SK-N-SH (cell line): ENCODE data around the gene CNOT1. TPM values are rescaled to one million over a fixed set of nuclear protein-coding genes. Genes with fewer than 3 reads are reported as not detected.

Source experiments
- CTCF ChIA-PET: fragments of 300-600, 350-600 bp; formaldehyde crosslinking; extraction: SDS; loops from one replicate; lab custom pipeline; 2021; lab: Yijun Ruan, JAX
- POLR2A ChIA-PET: fragments of 350-600 bp; sonication (Branson Sonifier 250); formaldehyde crosslinking; extraction: SDS; loops from one replicate; lab custom pipeline; 2020; ENCODE audit warnings: antibody characterized with exemption, inconsistent platforms; lab: Yijun Ruan, JAX
- DNase-seq: peaks from one replicate; pipeline ENCODE4 v3.0.0; 2012
- H2AFZ ChIP-seq: fragments of 200-600 bp; sonication (generic); 2 replicates; pipeline ENCODE4 v1.8.1; 2016; ENCODE audit warnings: antibody characterized with exemption, mild to moderate bottlenecking, low read depth
- H3F3A ChIP-seq: fragments of 200-600 bp; sonication (generic); replicated peaks from 2 replicates; pipeline ENCODE3; 2016; ENCODE audit warnings: antibody characterized with exemption, mild to moderate bottlenecking; ENCODE audit not compliant: insufficient read depth
- H3K27ac ChIP-seq, 2 experiments: fragments of 200-500 bp in 1 of 2; fragments of 200-600 bp in 1 of 2; sonication (Bioruptor generic) in 1 of 2; sonication (generic), shearing (Covaris generic) in 1 of 2; 2 replicates each; pipeline versions ENCODE4 v1.5.1 to v1.6.1; 2014 to 2016; ENCODE audit warnings: low read depth in 2 of 2, inconsistent platforms in 1 of 2, low read length in 1 of 2, mild to moderate bottlenecking in 1 of 2, mixed read lengths in 1 of 2
- H3K27me3 ChIP-seq: fragments of 200-600 bp; sonication (generic), shearing (Covaris generic); 2 replicates; pipeline ENCODE4 v1.6.1; 2016; ENCODE audit warnings: mixed run types; ENCODE audit not compliant: insufficient read depth
- H3K36me3 ChIP-seq, 2 experiments: fragments of 200-500 bp in 1 of 2; fragments of 200-600 bp in 1 of 2; sonication (Bioruptor generic) in 1 of 2; sonication (generic) in 1 of 2; replicated peaks in 1 of 2; 2 replicates each; pipeline versions ENCODE3 to v1.5.1; 2014 to 2016; ENCODE audit warnings: low read length in 1 of 2, mild to moderate bottlenecking in 1 of 2; ENCODE audit not compliant: insufficient read depth in 2 of 2, control insufficient read depth in 1 of 2
- H3K4me1 ChIP-seq, 2 experiments: fragments of 200-500 bp in 1 of 2; fragments of 200-600 bp in 1 of 2; sonication (Bioruptor generic) in 1 of 2; sonication (generic), shearing (Covaris generic) in 1 of 2; 2 replicates each; pipeline versions ENCODE4 v1.5.1 to v1.6.1; 2014 to 2016; ENCODE audit warnings: low read depth in 1 of 2, low read length in 1 of 2, mixed run types in 1 of 2; ENCODE audit not compliant: insufficient read depth in 2 of 2, control insufficient read depth in 1 of 2
- H3K4me2 ChIP-seq: fragments of 200-600 bp; sonication (generic), shearing (Covaris generic); 2 replicates; pipeline ENCODE4 v1.6.1; 2017; ENCODE audit warnings: mixed run types
- H3K4me3 ChIP-seq, 2 experiments: fragments of 200-500 bp in 1 of 2; fragments of 200-600 bp in 1 of 2; sonication (Bioruptor generic) in 1 of 2; sonication (generic), shearing (Covaris generic) in 1 of 2; 2 replicates each; pipeline versions ENCODE4 v1.5.1 to v1.8.1; 2014 to 2016; ENCODE audit warnings: low read depth in 2 of 2, inconsistent platforms in 1 of 2, low read length in 1 of 2, mild to moderate bottlenecking in 1 of 2, mixed read lengths in 1 of 2, moderate library complexity in 1 of 2
- H3K79me2 ChIP-seq: fragments of 200-600 bp; sonication (generic); 2 replicates; pipeline ENCODE4 v1.8.1; 2017; ENCODE audit warnings: mild to moderate bottlenecking; ENCODE audit not compliant: insufficient read depth
- H3K9ac ChIP-seq: fragments of 200-600 bp; sonication (generic); 2 replicates; pipeline ENCODE4 v1.6.1; 2017; ENCODE audit warnings: mixed run types
- H3K9me2 ChIP-seq: fragments of 200-600 bp; sonication (generic); 2 replicates; pipeline ENCODE4 v1.6.1; 2017; ENCODE audit warnings: mixed run types
- H3K9me3 ChIP-seq: fragments of 200-600 bp; sonication (generic); 2 replicates; pipeline ENCODE4 v1.6.1; 2017; ENCODE audit warnings: mixed run types, mild to moderate bottlenecking, moderate library complexity
- H4K20me1 ChIP-seq: fragments of 200-600 bp; sonication (generic); 2 replicates; pipeline ENCODE4 v1.6.1; 2017; ENCODE audit warnings: mild to moderate bottlenecking, mixed run types; ENCODE audit not compliant: insufficient read depth
- CHD2 ChIP-seq: fragments of 150-350 bp; IDR thresholded peaks from 2 replicates; pipeline ENCODE4 v1.6.1; 2018; ENCODE audit warnings: low read length; ENCODE audit not compliant: partially characterized antibody
- ELF1 ChIP-seq: IDR thresholded peaks from 2 replicates; pipeline ENCODE4 v1.4.0; 2012
- EP300 ChIP-seq, 2 experiments: IDR thresholded peaks; 2 replicates each; pipeline versions ENCODE4 v1.4.0 to v1.6.1; 2012; ENCODE audit warnings: borderline replicate concordance in 1 of 2, low read depth in 1 of 2, low read length in 1 of 2
- EZH2phosphoT487 ChIP-seq: fragments of 200-600 bp; sonication (generic); IDR thresholded peaks from 2 replicates; pipeline ENCODE4 v1.6.1; 2017; ENCODE audit warnings: low read depth, mixed run types, mild to moderate bottlenecking, antibody characterized with exemption, moderate library complexity, borderline replicate concordance
- FOSL2 ChIP-seq: IDR thresholded peaks from 2 replicates; pipeline ENCODE4 v1.4.0; 2012; ENCODE audit warnings: low read depth, mild to moderate bottlenecking, moderate library complexity, borderline replicate concordance
- GATA2 ChIP-seq: sonication (generic); formaldehyde crosslinking; IDR thresholded peaks from 2 replicates; pipeline ENCODE4 v1.5.0; 2020; ENCODE audit warnings: mild to moderate bottlenecking, missing genetic modification reagents
- MAX ChIP-seq: IDR thresholded peaks from 2 replicates; pipeline ENCODE4 v1.4.0; 2012; ENCODE audit warnings: low read depth
- NRF1 ChIP-seq: IDR thresholded peaks from 2 replicates; pipeline ENCODE4 v1.6.1; 2012; ENCODE audit warnings: low read depth, mild to moderate bottlenecking, low read length
- RXRA ChIP-seq: IDR thresholded peaks from 2 replicates; pipeline ENCODE4 v1.4.0; 2012; ENCODE audit warnings: low read depth, mild to moderate bottlenecking, borderline replicate concordance
- SMC3 ChIP-seq: IDR thresholded peaks from 2 replicates; pipeline ENCODE4 v1.6.1; 2012; ENCODE audit warnings: low read depth, low read length, improper control_type of control experiment
- TAF1 ChIP-seq: IDR thresholded peaks from 2 replicates; pipeline ENCODE4 v1.6.1; 2012; ENCODE audit warnings: low read depth, mild to moderate bottlenecking, low read length, moderate library complexity, borderline replicate concordance
- TEAD4 ChIP-seq: IDR thresholded peaks from 2 replicates; pipeline ENCODE4 v1.4.0; 2012; ENCODE audit warnings: mild to moderate bottlenecking, borderline replicate concordance; ENCODE audit not compliant: insufficient read depth
- USF1 ChIP-seq: IDR thresholded peaks from 2 replicates; pipeline ENCODE4 v1.4.0; 2012; ENCODE audit warnings: low read depth, borderline replicate concordance
- YY1 ChIP-seq: IDR thresholded peaks from 2 replicates; pipeline ENCODE4 v1.4.0; 2012; ENCODE audit warnings: low read depth, mild to moderate bottlenecking
- WGBS: methylation state at CpG from one replicate; pipeline ENCODE4 v1.1.6; 2017; ENCODE audit warnings: low lambda C conversion rate; 5-methylcytosine and 5-hydroxymethylcytosine counted together
- polyA plus RNA-seq, 3 experiments: library from polyadenylated mRNA; depleted of rRNA; stranded (reverse); fragments of >200 nt; gene quantifications; 2 replicates each; pipeline ENCODE4 v1.2.3, GENCODE V29; 2012

CNOT1 gene
- polyA plus RNA-seq, 1 of the 3 experiments (the other 2 are of a cell fraction), result 77.8 TPM

- 92% methylated on average over 5 of the region's 5 CpGs for WGBS
- Histone ChIP-seq H3K36me3 (peaks cover 88 to 91% of the 10 kb centered on the region in 2 experiments), H3K27ac (no peak overlapping the region), H3K4me1 (no peaks in the 10 kb centered on the region), H4K20me1 (no peaks in the 10 kb centered on the region), H3K79me2 (peaks cover 9% of the 10 kb centered on the region; the same call in 1 of the 2 replicates), H3K9ac (no peak overlapping the region), H3K9me2 (no peaks in the 10 kb centered on the region), H2AFZ (no peak overlapping the region), H3F3A (no peaks in the 10 kb centered on the region), H3K27me3 (no peaks in the 10 kb centered on the region), H3K4me2 (no peak overlapping the region), H3K4me3 (no peak overlapping the region), H3K9me3 (no peaks in the 10 kb centered on the region)
- no peak for DNase-seq
- CTCF ChIA-PET, result interaction anchor here (1.3 kb wide), 1 partner anchor 125 kb away, joined by 3 read pairs; no protein-coding TSS in a partner anchor
- POLR2A ChIA-PET, result no interaction called here
- TF ChIP-seq GATA2 (no peak), SMC3 (no peak), RXRA (no peak), MAX (no peak), CHD2 (no peak), FOSL2 (no peak), ELF1 (no peak), NRF1 (no peak), USF1 (no peak), EZH2phosphoT487 (no peak), TEAD4 (no peak), TAF1 (no peak), EP300 (IDR thresholded peaks at IDR 0.05; ENCODE audit: borderline replicate concordance in 1 of 2, low read depth in 1 of 2, low read length in 1 of 2) (no peak), YY1 (no peak)
Measured at GRCh38 chr16:58536278-58536677, 93.3 kb downstream of the CNOT1 start.

- Histone ChIP-seq H3K4me3 (no peak overlapping the region), H3K4me2 (no peak overlapping the region), H3K9ac (no peak overlapping the region), H3K4me1 (no peaks in the 10 kb centered on the region), H3K9me2 (no peaks in the 10 kb centered on the region), H3K9me3 (no peaks in the 10 kb centered on the region), H4K20me1 (no peaks in the 10 kb centered on the region; the same call in 1 of the 2 replicates), H3K79me2 (peaks cover 3% of the 10 kb centered on the region; the same call in 1 of the 2 replicates), H2AFZ (no peak overlapping the region), H3K36me3 (peaks cover 83 to 86% of the 10 kb centered on the region in 2 experiments), H3F3A (peaks cover 2% of the 10 kb centered on the region), H3K27ac (no peak overlapping the region), H3K27me3 (no peaks in the 10 kb centered on the region)
- ChIA-PET CTCF (no interaction called here), POLR2A (no interaction called here)
- 99% methylated on average over 3 of the region's 3 CpGs for WGBS
- TF ChIP-seq USF1 (no peak), FOSL2 (no peak), EP300 (IDR thresholded peaks at IDR 0.05; ENCODE audit: borderline replicate concordance in 1 of 2, low read depth in 1 of 2, low read length in 1 of 2) (no peak)
- DNase-seq, result no peak
Measured at GRCh38 chr16:58535100-58535499, 94.5 kb downstream of the CNOT1 start.
